H9 (cell line): ENCODE data around the gene SYNE2. TPM values are rescaled to one million over a fixed set of nuclear protein-coding genes. Genes with fewer than 3 reads are reported as not detected.

Source experiments
- DNase-seq: peaks from one replicate; pipeline ENCODE4 v3.0.0-alpha.2; 2017
- H2AFZ ChIP-seq: one replicate; pipeline ENCODE4 v1.6.1; 2013; ENCODE audit warnings: mild to moderate bottlenecking, low read length, control low read depth, moderate library complexity
- H2AK5ac ChIP-seq: 2 replicates; pipeline ENCODE4 v1.6.1; 2013; ENCODE audit warnings: low read length, control low read depth, mixed read lengths; ENCODE audit not compliant: insufficient read length
- H2BK120ac ChIP-seq: one replicate; pipeline ENCODE4 v1.6.1; 2013; ENCODE audit warnings: low read depth, mild to moderate bottlenecking, low read length, control low read depth, inconsistent platforms; ENCODE audit not compliant: poor library complexity, severe bottlenecking
- H2BK12ac ChIP-seq: 2 replicates; pipeline ENCODE4 v1.6.1; 2013; ENCODE audit warnings: low read length, control low read depth, mixed read lengths, low read depth; ENCODE audit not compliant: insufficient read length
- H2BK15ac ChIP-seq: 2 replicates; pipeline ENCODE4 v1.6.1; 2013; ENCODE audit warnings: low read depth, low read length, control low read depth
- H2BK20ac ChIP-seq: one replicate; pipeline ENCODE4 v1.6.1; 2013; ENCODE audit warnings: low read depth, mild to moderate bottlenecking, low read length, control low read depth, inconsistent platforms; ENCODE audit not compliant: poor library complexity, severe bottlenecking
- H2BK5ac ChIP-seq: 2 replicates; pipeline ENCODE4 v1.6.1; 2013; ENCODE audit warnings: low read length, control low read depth, mixed read lengths; ENCODE audit not compliant: insufficient read length
- H3K14ac ChIP-seq: 2 replicates; pipeline ENCODE4 v1.6.1; 2013; ENCODE audit warnings: low read length, control low read depth; ENCODE audit not compliant: insufficient read depth
- H3K18ac ChIP-seq: 2 replicates; pipeline ENCODE4 v1.6.1; 2013; ENCODE audit warnings: low read depth, mild to moderate bottlenecking, mixed read lengths, low read length, control low read depth; ENCODE audit not compliant: insufficient read length
- H3K23ac ChIP-seq: 2 replicates; pipeline ENCODE4 v1.6.1; 2013; ENCODE audit warnings: low read length, control low read depth, mixed read lengths, low read depth; ENCODE audit not compliant: insufficient read length
- H3K23me2 ChIP-seq: 2 replicates; pipeline ENCODE4 v1.6.1; 2013; ENCODE audit warnings: low read depth, mild to moderate bottlenecking, mixed read lengths, low read length, control low read depth; ENCODE audit not compliant: insufficient read length, poor library complexity, severe bottlenecking
- H3K27ac ChIP-seq: 2 replicates; pipeline ENCODE4 v1.5.1; 2013; ENCODE audit warnings: low read length, control low read depth, mixed read lengths, low read depth; ENCODE audit not compliant: insufficient read length
- H3K27me3 ChIP-seq: 2 replicates; pipeline ENCODE4 v1.6.1; 2013; ENCODE audit warnings: low read length, control low read depth, inconsistent platforms; ENCODE audit not compliant: insufficient read depth
- H3K4ac ChIP-seq: 2 replicates; pipeline ENCODE4 v1.6.1; 2013; ENCODE audit warnings: low read depth, mild to moderate bottlenecking, control low read depth, inconsistent platforms, low read length, moderate library complexity
- H3K4me1 ChIP-seq: 2 replicates; pipeline ENCODE4 v1.6.1; 2013; ENCODE audit warnings: low read length, control low read depth, inconsistent platforms; ENCODE audit not compliant: insufficient read depth
- H3K4me2 ChIP-seq: 2 replicates; pipeline ENCODE4 v1.6.1; 2013; ENCODE audit warnings: low read length, control low read depth, mixed read lengths; ENCODE audit not compliant: insufficient read length, insufficient read depth
- H3K56ac ChIP-seq: 2 replicates; pipeline ENCODE4 v1.6.1; 2013; ENCODE audit warnings: low read depth, mild to moderate bottlenecking, mixed read lengths, low read length, control low read depth; ENCODE audit not compliant: insufficient read length
- H3K79me1 ChIP-seq: 2 replicates; pipeline ENCODE4 v1.6.1; 2013; ENCODE audit warnings: low read depth, mild to moderate bottlenecking, moderate library complexity, low read length, control low read depth, inconsistent platforms; ENCODE audit not compliant: insufficient read depth, poor library complexity, severe bottlenecking
- H3K79me2 ChIP-seq: 2 replicates; pipeline ENCODE4 v1.6.1; 2013; ENCODE audit warnings: low read length, control low read depth, inconsistent platforms; ENCODE audit not compliant: insufficient read depth
- H3K9ac ChIP-seq: 2 replicates; pipeline ENCODE4 v1.6.1; 2013; ENCODE audit warnings: low read length, control low read depth, mixed read lengths; ENCODE audit not compliant: insufficient read length; ENCODE audit errors: extremely low read depth
- H3K9me3 ChIP-seq: one replicate; pipeline ENCODE4 v1.6.1; 2013; ENCODE audit warnings: low read depth, low read length, inconsistent platforms; ENCODE audit not compliant: control insufficient read depth
- H3T11ph ChIP-seq: one replicate; pipeline ENCODE4 v1.6.1; 2013; ENCODE audit warnings: mild to moderate bottlenecking, low read length, control low read depth, inconsistent platforms
- H4K20me1 ChIP-seq: one replicate; pipeline ENCODE4 v1.6.1; 2013; ENCODE audit not compliant: control insufficient read depth, insufficient read length, insufficient read depth
- H4K5ac ChIP-seq: 2 replicates; pipeline ENCODE4 v1.6.1; 2013; ENCODE audit warnings: low read depth, mild to moderate bottlenecking, mixed read lengths, low read length, control low read depth; ENCODE audit not compliant: insufficient read length
- H4K8ac ChIP-seq: replicated peaks from 2 replicates; pipeline ENCODE4 v1.6.1; 2013; ENCODE audit warnings: low read length, control low read depth, mixed read lengths, low read depth; ENCODE audit not compliant: insufficient read length
- H4K91ac ChIP-seq: 2 replicates; pipeline ENCODE4 v1.6.1; 2013; ENCODE audit warnings: low read depth, mild to moderate bottlenecking, moderate library complexity, mixed read lengths, low read length, control low read depth; ENCODE audit not compliant: insufficient read length
- H3K27ac Mint-ChIP-seq, 3 experiments: 2 replicates in 2 of 3; 3 replicates in 1 of 3; pipeline ENCODE4 v1.8.0; 2020 to 2021; ENCODE audit warnings: mixed read lengths in 3 of 3, mild to moderate bottlenecking in 1 of 3, moderate library complexity in 1 of 3
- H3K27me3 Mint-ChIP-seq: 2 replicates; pipeline ENCODE4 v1.8.0; 2021; ENCODE audit warnings: low read depth, mild to moderate bottlenecking, moderate library complexity, mixed read lengths
- H3K36me3 Mint-ChIP-seq, 3 experiments: 2 replicates in 2 of 3; 3 replicates in 1 of 3; pipeline ENCODE4 v1.8.0; 2020 to 2021; ENCODE audit warnings: low read depth in 3 of 3, mixed read lengths in 3 of 3; ENCODE audit not compliant: insufficient read depth in 1 of 3
- H3K4me1 Mint-ChIP-seq, 2 experiments: 2 replicates each; pipeline ENCODE4 v1.8.0; 2020; ENCODE audit warnings: mixed read lengths in 2 of 2
- H3K4me3 Mint-ChIP-seq, 2 experiments: 2 replicates in 1 of 2; 3 replicates in 1 of 2; pipeline ENCODE4 v1.8.0; 2020 to 2021; ENCODE audit warnings: mild to moderate bottlenecking in 2 of 2, mixed read lengths in 2 of 2, moderate library complexity in 1 of 2
- H3K9me3 Mint-ChIP-seq, 2 experiments: 2 replicates in 1 of 2; 3 replicates in 1 of 2; pipeline ENCODE4 v1.8.0; 2020; ENCODE audit warnings: mild to moderate bottlenecking in 2 of 2, mixed read lengths in 2 of 2, moderate library complexity in 1 of 2
- CTCF ChIP-seq: fragments of 200-600 bp; sonication (generic); conservative IDR thresholded peaks from 3 replicates; pipeline ENCODE4 v1.8.0; 2021; ENCODE audit warnings: antibody characterized with exemption, mild to moderate bottlenecking
- WGBS: extraction: QIAGEN DNeasy Blood & Tissue Kit; methylation state at CpG from one replicate; pipeline ENCODE4 v1.1.7; 2013; ENCODE audit warnings: missing lambda C conversion rate, low lambda C conversion rate, mixed read lengths; ENCODE audit not compliant: insufficient read length; ENCODE audit errors: extremely low coverage; 5-methylcytosine and 5-hydroxymethylcytosine counted together
- total RNA-seq: library from RNA; stranded (reverse); gene quantifications from 2 replicates; pipeline ENCODE4 v1.2.1, GENCODE V29; 2021

Gene SYNE2
- total RNA-seq, 1 experiment from 2014 or later = 43.3 TPM

- H3K18ac ChIP-seq = no peak overlapping the region
- no peak overlapping the region for H2BK15ac ChIP-seq
- H3K56ac ChIP-seq = no peak overlapping the region
- no peak for DNase-seq
- H3K4me1 ChIP-seq = no peaks in the 10 kb centered on the region; the same call in 1 of the 2 replicates
- no peak overlapping the region for H2AK5ac ChIP-seq
- H3K27me3 ChIP-seq = no peaks in the 10 kb centered on the region
- no peak overlapping the region for H2BK20ac ChIP-seq
- H3K79me2 ChIP-seq = no peaks in the 10 kb centered on the region
- no peak overlapping the region for H3T11ph ChIP-seq
- no peaks in the 10 kb centered on the region for H3K23me2 ChIP-seq
- H3K4me2 ChIP-seq = no peak overlapping the region
- Mint-ChIP-seq H3K27ac (no peak overlapping the region), H3K36me3 (peaks cover 5 to 20% (median 8%) of the 10 kb centered on the region in 3 experiments; a peak in 6 of 7 replicates), H3K27me3 (no peaks in the 10 kb centered on the region), H3K9me3 (no peaks in the 10 kb centered on the region), H3K4me3 (no peak overlapping the region), H3K4me1 (no peaks in the 10 kb centered on the region)
- H3K9me3 ChIP-seq = no peaks in the 10 kb centered on the region
- no peak overlapping the region for H2BK5ac ChIP-seq
- no peaks in the 10 kb centered on the region for H3K79me1 ChIP-seq
- no peaks in the 10 kb centered on the region for H4K20me1 ChIP-seq
- H3K23ac ChIP-seq = no peak overlapping the region
- no peak overlapping the region for H4K91ac ChIP-seq
- no peak overlapping the region for H3K4ac ChIP-seq
- H4K5ac ChIP-seq = no peak overlapping the region
- H2BK12ac ChIP-seq = no peak overlapping the region
- no peak overlapping the region for H3K27ac ChIP-seq
- no peak for TF ChIP-seq CTCF
- no peak overlapping the region for H3K14ac ChIP-seq
- H2AFZ ChIP-seq = no peak overlapping the region
- H3K9ac ChIP-seq = no peak overlapping the region
- no CpG with 5 or more reads among the region's 7 CpGs for WGBS
- no peak overlapping the region for H2BK120ac ChIP-seq
- no peak overlapping the region for H4K8ac ChIP-seq
Observed at GRCh38 chr14:63991833-63992232, 139.0 kb downstream of the SYNE2 start.
